Lower leg skin (tissue), 3 donors: ENCODE results near the gene MYD88.

Experiments used
- POLR2A ChIP-seq, 2 donors: fragments of 450-650 bp; IDR thresholded peaks; one replicate each; pipeline ENCODE4 v1.6.1; 2016 to 2017; ENCODE audit warnings: antibody characterized with exemption in 2 of 2, mild to moderate bottlenecking in 1 of 2, moderate library complexity in 1 of 2
- TF ChIP-seq, protein P1 (sequence below), 3 donors: fragments of 450-650 bp; IDR thresholded peaks; one replicate each; pipeline ENCODE4 v1.5.1; 2016; ENCODE audit warnings: antibody characterized with exemption in 3 of 3, mild to moderate bottlenecking in 3 of 3, moderate library complexity in 2 of 3

GRCh38 chr3:38149708-38150107 is 11.2 kb downstream of the MYD88 start:
- TF ChIP-seq, protein P1, sequence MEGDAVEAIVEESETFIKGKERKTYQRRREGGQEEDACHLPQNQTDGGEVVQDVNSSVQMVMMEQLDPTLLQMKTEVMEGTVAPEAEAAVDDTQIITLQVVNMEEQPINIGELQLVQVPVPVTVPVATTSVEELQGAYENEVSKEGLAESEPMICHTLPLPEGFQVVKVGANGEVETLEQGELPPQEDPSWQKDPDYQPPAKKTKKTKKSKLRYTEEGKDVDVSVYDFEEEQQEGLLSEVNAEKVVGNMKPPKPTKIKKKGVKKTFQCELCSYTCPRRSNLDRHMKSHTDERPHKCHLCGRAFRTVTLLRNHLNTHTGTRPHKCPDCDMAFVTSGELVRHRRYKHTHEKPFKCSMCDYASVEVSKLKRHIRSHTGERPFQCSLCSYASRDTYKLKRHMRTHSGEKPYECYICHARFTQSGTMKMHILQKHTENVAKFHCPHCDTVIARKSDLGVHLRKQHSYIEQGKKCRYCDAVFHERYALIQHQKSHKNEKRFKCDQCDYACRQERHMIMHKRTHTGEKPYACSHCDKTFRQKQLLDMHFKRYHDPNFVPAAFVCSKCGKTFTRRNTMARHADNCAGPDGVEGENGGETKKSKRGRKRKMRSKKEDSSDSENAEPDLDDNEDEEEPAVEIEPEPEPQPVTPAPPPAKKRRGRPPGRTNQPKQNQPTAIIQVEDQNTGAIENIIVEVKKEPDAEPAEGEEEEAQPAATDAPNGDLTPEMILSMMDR (IDR thresholded peaks at IDR 0.05): no peak
- TF ChIP-seq POLR2A (IDR thresholded peaks at IDR 0.05): no peak
